Measurements from ENCODE around the gene TMEM163. TPM values are rescaled to one million over a fixed set of nuclear protein-coding genes. Genes with fewer than 3 reads are reported as not detected.
"Not testable (repeated sequence)": the region's sequence is repeated elsewhere in the genome, so short reads cannot be mapped to it uniquely, and the experiment has no call there.

The TMEM163 gene
- total RNA-seq, 1 donor from 2014 or later, result not detected

GRCh38 chr2:134581877-134582546 is 136.8 kb downstream of the TMEM163 start:
- DNase-seq (ENCODE audit: low read depth in 2 of 2), result no peak

- no peak for DNase-seq (ENCODE audit: low read depth in 2 of 2)
These were observed 140.5 kb downstream of the TMEM163 start for GRCh38 chr2:134578316-134578715.

- no peak for DNase-seq (ENCODE audit: low read depth in 2 of 2)
These were observed 142.3 kb downstream of the TMEM163 start for GRCh38 chr2:134576478-134576877.

- no peak for DNase-seq (ENCODE audit: low read depth in 2 of 2)
These were observed 142.9 kb downstream of the TMEM163 start for GRCh38 chr2:134575888-134576287.

- no peak for DNase-seq (ENCODE audit: low read depth in 2 of 2)
These were observed 144.0 kb downstream of the TMEM163 start for GRCh38 chr2:134574611-134575330.

GRCh38 chr2:134573724-134574123 is 145.1 kb downstream of the TMEM163 start:
- no peak for DNase-seq (ENCODE audit: low read depth in 2 of 2)

- no peak for DNase-seq (ENCODE audit: low read depth in 2 of 2)
These were observed 145.8 kb downstream of the TMEM163 start for GRCh38 chr2:134573085-134573370.

GRCh38 chr2:134572314-134573084 is 146.3 kb downstream of the TMEM163 start:
- DNase-seq (ENCODE audit: low read depth in 2 of 2), result no peak

- no peak for DNase-seq (ENCODE audit: low read depth in 2 of 2)
These were observed 148.1 kb downstream of the TMEM163 start for GRCh38 chr2:134570676-134571075.

GRCh38 chr2:134568413-134568812 is 150.4 kb downstream of the TMEM163 start:
- DNase-seq (ENCODE audit: low read depth in 2 of 2), result no peak

- DNase-seq (ENCODE audit: low read depth in 2 of 2), result no peak
These were observed 151.1 kb downstream of the TMEM163 start for GRCh38 chr2:134567666-134568065.

- DNase-seq (ENCODE audit: low read depth in 2 of 2), result not testable (repeated sequence)
These were observed 153.8 kb downstream of the TMEM163 start for GRCh38 chr2:134564955-134565354.

GRCh38 chr2:134564549-134564948 is 154.3 kb downstream of the TMEM163 start:
- no peak for DNase-seq (ENCODE audit: low read depth in 2 of 2)

GRCh38 chr2:134558208-134558830 is 160.5 kb downstream of the TMEM163 start:
- DNase-seq (ENCODE audit: low read depth in 2 of 2), result no peak

- DNase-seq (ENCODE audit: low read depth in 2 of 2), result no peak
These were observed 163.4 kb downstream of the TMEM163 start for GRCh38 chr2:134555411-134555810.

- no peak for DNase-seq (ENCODE audit: low read depth in 2 of 2)
These were observed 165.1 kb downstream of the TMEM163 start for GRCh38 chr2:134553657-134554056.

- DNase-seq (ENCODE audit: low read depth in 2 of 2), result no peak
These were observed 168.1 kb downstream of the TMEM163 start for GRCh38 chr2:134550566-134551164.

- no peak for DNase-seq (ENCODE audit: low read depth in 2 of 2)
These were observed 169.7 kb downstream of the TMEM163 start for GRCh38 chr2:134549104-134549503.

GRCh38 chr2:134540990-134541389 is 177.8 kb downstream of the TMEM163 start:
- DNase-seq (ENCODE audit: low read depth in 2 of 2), result no peak

- DNase-seq (ENCODE audit: low read depth in 2 of 2), result no peak
These were observed 178.8 kb downstream of the TMEM163 start for GRCh38 chr2:134539981-134540380.

GRCh38 chr2:134537702-134538101 is 181.1 kb downstream of the TMEM163 start:
- DNase-seq (ENCODE audit: low read depth in 2 of 2), result no peak

- DNase-seq (ENCODE audit: low read depth in 2 of 2), result no peak
These were observed 181.7 kb downstream of the TMEM163 start for GRCh38 chr2:134537121-134537520.
